Body of pancreas (tissue), 4 donors: Measurements from ENCODE around the gene PRPF31. TPM values are rescaled to one million over a fixed set of nuclear protein-coding genes. Genes with fewer than 3 reads are reported as not detected.
A peak's percentile ranks its signal among the peaks of the same experiment; 100 is the strongest.

ENCODE experiments used
- ATAC-seq: fragments of 150-250 bp; one replicate; pipeline ENCODE4 v1.9.1; 2016
- DNase-seq, 4 donors: peaks; one replicate each; pipeline ENCODE4 v3.0.0-alpha.2; 2019
- H3K27ac ChIP-seq, 4 donors: fragments of 200-600 bp; sonication (generic); 1 replicate in 3 of 4; 2 replicates in 1 of 4; pipeline versions ENCODE4 v1.5.1 to v1.6.1; 2016 to 2019; ENCODE audit warnings: mild to moderate bottlenecking in 1 of 4, mixed read lengths in 1 of 4, moderate library complexity in 1 of 4
- H3K27me3 ChIP-seq, 2 donors: fragments of 200-600 bp; sonication (generic); one replicate each; pipeline ENCODE4 v1.6.0; 2016; ENCODE audit warnings: mild to moderate bottlenecking in 1 of 2
- H3K36me3 ChIP-seq, 2 donors: fragments of 200-600 bp; sonication (generic); replicated peaks in 1 of 2; 2 replicates each; pipeline ENCODE4 v1.5.1; 2016; ENCODE audit warnings: low read depth in 2 of 2; ENCODE audit not compliant: insufficient read depth in 1 of 2
- H3K4me1 ChIP-seq: fragments of 200-600 bp; sonication (generic); one replicate; pipeline ENCODE4 v1.6.0; 2016
- H3K4me3 ChIP-seq, 2 donors: fragments of 200-600 bp; sonication (generic); 1 replicate in 1 of 2; 2 replicates in 1 of 2; pipeline ENCODE4 v1.5.1; 2016 to 2019
- H3K9me3 ChIP-seq, 3 donors: fragments of 200-600 bp; sonication (generic); 1 replicate in 2 of 3; 2 replicates in 1 of 3; pipeline ENCODE4 v1.5.1; 2016
- POLR2A ChIP-seq, 3 donors: fragments of 450-650 bp; IDR thresholded peaks; one replicate each; pipeline ENCODE4 v1.6.1; 2016; ENCODE audit warnings: antibody characterized with exemption in 3 of 3, mild to moderate bottlenecking in 2 of 3
- WGBS, 2 donors: methylation state at CpG; one replicate each; pipeline ENCODE4 v1.1.5; 2017; 5-methylcytosine and 5-hydroxymethylcytosine counted together
- intact Hi-C: fragments of 100-400 bp; cut with DNase I; formaldehyde crosslinking; loops from one replicate; pipeline ENCODE4 v1.15.1; 2023
- total RNA-seq, 2 donors: library from RNA; depleted of rRNA; stranded (reverse); fragments of >200 nt; gene quantifications; one replicate each; pipeline ENCODE4 v1.1.0, GENCODE V29; 2016
- TF ChIP-seq, protein P1 (sequence below), 7 experiments: fragments of 450-650 bp in 4 of 7; fragments of 200-600 bp in 3 of 7; sonication (generic) in 3 of 7; IDR thresholded peaks; one replicate each; pipeline ENCODE4 v1.5.1; 2016 to 2019; ENCODE audit warnings: antibody characterized with exemption in 7 of 7

The PRPF31 gene
- total RNA-seq, 2 donors from 2014 or later, result 17.8 to 24.1 TPM

DNA sequence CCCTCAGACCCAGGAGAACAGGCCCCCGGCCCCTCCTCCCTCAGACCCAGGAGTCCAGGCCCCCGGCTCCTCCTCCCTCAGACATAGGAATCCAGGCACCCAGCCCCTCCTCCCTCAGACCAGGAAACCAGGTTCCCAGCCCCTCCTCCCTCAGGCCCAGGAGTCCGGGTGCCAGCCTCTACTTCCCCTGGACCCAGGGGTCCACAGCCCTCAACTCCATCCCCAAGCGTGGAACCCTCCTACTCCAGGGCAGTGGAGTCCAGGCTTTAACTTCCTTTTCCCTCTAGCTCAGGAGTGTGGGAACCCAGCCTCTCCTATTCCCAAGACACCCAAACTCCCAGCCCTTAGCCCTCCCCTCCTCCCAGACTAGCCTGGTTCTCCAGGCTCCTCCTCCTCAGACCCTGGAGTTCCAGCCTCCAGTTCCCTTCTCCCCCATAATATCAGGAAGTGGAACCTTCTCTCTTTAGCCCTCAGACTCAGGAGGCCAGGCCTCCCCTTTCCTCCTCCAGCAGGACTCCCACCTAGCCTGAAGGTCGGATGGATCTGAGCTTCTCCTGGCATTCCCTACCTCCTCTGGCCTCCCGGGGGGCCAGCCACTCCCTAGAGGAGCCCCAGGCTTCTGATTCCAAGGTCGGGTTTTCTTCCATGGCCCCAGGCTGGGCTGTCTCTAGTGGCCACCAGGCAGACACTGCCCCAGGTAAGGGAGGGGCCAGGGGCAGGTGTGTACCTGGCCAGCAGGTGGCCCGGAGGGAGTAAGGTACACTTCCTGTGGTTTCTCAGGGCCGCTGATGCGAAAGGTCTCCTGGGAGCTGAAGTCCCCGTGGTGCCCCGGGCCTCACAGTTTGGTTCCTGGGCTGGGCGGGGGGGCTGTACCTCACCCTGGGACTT, 57.2 kb downstream of the PRPF31 start, which contains the start of gene TMC4:
TSS of gene TMC4 (minus strand) at position 690 of the 888 bp plus-strand sequence. CDS start at position 647, 43 bp downstream.
- WGBS, 2 donors, result 0 to 4% methylated on average over 6 to 12 of the region's 13 CpGs
- Histone ChIP-seq H3K27me3 (no peaks in the 10 kb centered on the region), H3K27ac (peak within 1 kb of the TSS; percentile 77 to 94 (median 86)), H3K36me3 (no peaks in the 10 kb centered on the region), H3K4me1 (peaks cover 15% of the 10 kb centered on the region), H3K9me3 (no peaks in the 10 kb centered on the region), H3K4me3 (peak within 1 kb of the TSS; percentile 20 to 36)
- intact Hi-C loops, result no loop called here
- TF ChIP-seq POLR2A (IDR thresholded peaks at IDR 0.05), result peak; percentile 41 to 81 (median 81)
- TF ChIP-seq, protein P1, sequence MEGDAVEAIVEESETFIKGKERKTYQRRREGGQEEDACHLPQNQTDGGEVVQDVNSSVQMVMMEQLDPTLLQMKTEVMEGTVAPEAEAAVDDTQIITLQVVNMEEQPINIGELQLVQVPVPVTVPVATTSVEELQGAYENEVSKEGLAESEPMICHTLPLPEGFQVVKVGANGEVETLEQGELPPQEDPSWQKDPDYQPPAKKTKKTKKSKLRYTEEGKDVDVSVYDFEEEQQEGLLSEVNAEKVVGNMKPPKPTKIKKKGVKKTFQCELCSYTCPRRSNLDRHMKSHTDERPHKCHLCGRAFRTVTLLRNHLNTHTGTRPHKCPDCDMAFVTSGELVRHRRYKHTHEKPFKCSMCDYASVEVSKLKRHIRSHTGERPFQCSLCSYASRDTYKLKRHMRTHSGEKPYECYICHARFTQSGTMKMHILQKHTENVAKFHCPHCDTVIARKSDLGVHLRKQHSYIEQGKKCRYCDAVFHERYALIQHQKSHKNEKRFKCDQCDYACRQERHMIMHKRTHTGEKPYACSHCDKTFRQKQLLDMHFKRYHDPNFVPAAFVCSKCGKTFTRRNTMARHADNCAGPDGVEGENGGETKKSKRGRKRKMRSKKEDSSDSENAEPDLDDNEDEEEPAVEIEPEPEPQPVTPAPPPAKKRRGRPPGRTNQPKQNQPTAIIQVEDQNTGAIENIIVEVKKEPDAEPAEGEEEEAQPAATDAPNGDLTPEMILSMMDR (IDR thresholded peaks at IDR 0.05), result peak; percentile 31 to 96 (median 95)
- ATAC-seq (peak; percentile 98), DNase-seq (peak; percentile 90 to 94 (median 94))

DNA sequence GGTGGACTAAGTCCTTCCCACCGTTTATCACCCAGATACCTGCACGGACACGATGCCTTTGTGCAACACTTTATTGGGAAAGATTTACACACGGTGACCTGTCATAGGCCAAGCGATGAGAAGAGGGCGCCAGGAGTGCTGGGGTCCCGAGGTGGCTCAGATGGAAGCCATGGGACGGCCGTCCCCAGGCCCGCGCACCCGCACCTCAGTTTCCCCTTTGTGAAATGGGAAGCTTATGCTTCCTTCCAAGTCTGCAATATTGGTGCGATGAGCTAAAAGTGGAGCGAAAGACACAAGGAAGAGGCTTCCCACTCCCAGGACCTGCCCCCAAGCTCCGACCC, 57.8 kb downstream of the PRPF31 start:
- 37 to 90% methylated on average over 3 to 15 of the region's 15 CpGs for WGBS, 2 donors
- peaks cover 14% of the 10 kb centered on the region for H3K4me1 ChIP-seq
- no peak for DNase-seq
- no peaks in the 10 kb centered on the region for H3K36me3 ChIP-seq
- intact Hi-C loops, result no loop called here
- no peak for ATAC-seq
- no peak overlapping the region for H3K4me3 ChIP-seq
- no peaks in the 10 kb centered on the region for H3K27me3 ChIP-seq
- H3K9me3 ChIP-seq, result no peaks in the 10 kb centered on the region
- peak overlapping the region; percentile 77 to 94 (median 86) for H3K27ac ChIP-seq
- TF ChIP-seq POLR2A (IDR thresholded peaks at IDR 0.05), result no peak
- TF ChIP-seq, protein P1 (IDR thresholded peaks at IDR 0.05), result no peak

GRCh38 chr19:54173951-54174834, 58.6 kb downstream of the PRPF31 start:
- peaks cover 12% of the 10 kb centered on the region for H3K4me1 ChIP-seq
- no peaks in the 10 kb centered on the region for H3K27me3 ChIP-seq
- H3K36me3 ChIP-seq, result no peaks in the 10 kb centered on the region
- TF ChIP-seq POLR2A (IDR thresholded peaks at IDR 0.05), result no peak
- TF ChIP-seq, protein P1 (IDR thresholded peaks at IDR 0.05), result no peak
- intact Hi-C loops, result no loop called here
- DNase-seq (no peak), ATAC-seq (no peak)
- H3K9me3 ChIP-seq, result no peaks in the 10 kb centered on the region
- H3K4me3 ChIP-seq, result no peak overlapping the region
- 74 to 76% methylated on average over 2 to 18 of the region's 25 CpGs for WGBS, 2 donors
- H3K27ac ChIP-seq, result peak overlapping the region in 2 of 4 donors; percentile 89 to 94

DNA sequence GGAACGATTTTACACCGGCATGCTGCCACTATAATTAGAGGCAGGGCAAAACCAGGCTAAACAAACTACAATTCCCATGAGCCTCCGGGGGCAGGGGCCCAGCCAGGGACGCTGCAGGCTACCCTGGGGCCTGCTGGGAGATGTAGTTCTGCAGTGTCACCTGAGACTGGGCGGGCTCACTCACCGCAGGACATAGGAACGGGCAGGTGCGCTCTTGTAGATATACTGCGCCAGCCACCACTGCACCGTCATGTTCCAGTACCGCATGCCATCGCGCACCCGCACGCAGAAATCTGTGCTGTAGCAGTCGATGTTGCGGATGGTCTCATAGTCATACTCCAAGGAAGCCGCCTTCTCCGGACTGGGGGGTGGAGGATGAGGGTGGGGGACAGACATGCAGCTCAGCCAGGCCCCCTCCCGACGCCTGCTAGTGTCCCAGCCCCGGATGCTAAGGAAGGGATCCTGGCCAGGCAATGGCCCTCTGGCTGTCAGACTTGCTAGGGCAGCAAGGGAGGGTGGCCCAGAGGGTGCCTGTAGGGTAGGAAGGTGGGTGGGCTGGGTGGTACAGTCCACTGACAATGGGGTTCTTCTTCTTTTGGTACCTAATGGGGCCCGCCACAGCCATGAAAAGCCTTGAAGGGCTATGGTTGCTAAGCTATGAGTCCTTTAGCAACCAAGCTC, 63.2 kb downstream of the PRPF31 start:
- no peak overlapping the region for H3K4me3 ChIP-seq
- WGBS, 2 donors, result 70 to 78% methylated on average over 16 to 23 of the region's 23 CpGs
- TF ChIP-seq, protein P1 (IDR thresholded peaks at IDR 0.05), result no peak
- TF ChIP-seq POLR2A (IDR thresholded peaks at IDR 0.05), result no peak
- DNase-seq (peak in 3 of 4 donors; percentile 45 to 54 (median 51)), ATAC-seq (peak; percentile 80)
- H3K4me1 ChIP-seq, result peaks cover under 1% of the 10 kb centered on the region
- intact Hi-C loops, result no loop called here
- no peak overlapping the region for H3K27ac ChIP-seq
- no peaks in the 10 kb centered on the region for H3K9me3 ChIP-seq
- H3K27me3 ChIP-seq, result no peaks in the 10 kb centered on the region
- H3K36me3 ChIP-seq, result no peaks in the 10 kb centered on the region
